Measurements from ENCODE around the gene TIMM29. TPM values are rescaled to one million over a fixed set of nuclear protein-coding genes. Genes with fewer than 3 reads are reported as not detected.
"Not testable (repeated sequence)": the region's sequence is repeated elsewhere in the genome, so short reads cannot be mapped to it uniquely, and the experiment has no call there.

Gene TIMM29
- total RNA-seq, 3 donors from 2014 or later (not counting 1 experiment from before 2014, with no cell fraction given) = 20.7 to 30.9 (median 24.1) TPM

DNA sequence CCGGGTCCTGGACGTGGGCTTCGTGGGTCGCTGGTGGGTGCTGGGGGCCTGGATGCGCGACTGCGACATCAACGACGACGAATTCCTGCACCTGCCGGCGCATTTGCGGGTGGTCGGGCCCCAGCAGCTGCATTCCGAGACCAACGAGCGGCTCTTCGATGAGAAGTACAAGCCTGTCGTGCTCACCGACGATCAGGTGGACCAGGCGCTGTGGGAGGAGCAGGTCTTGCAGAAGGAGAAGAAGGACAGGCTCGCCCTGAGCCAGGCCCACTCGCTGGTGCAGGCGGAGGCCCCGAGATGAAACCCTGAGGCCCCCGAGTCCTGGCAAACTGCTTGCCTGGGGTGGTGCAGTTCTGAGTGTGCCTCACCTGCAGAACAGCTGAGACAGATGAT is 787 bp downstream of the TIMM29 start:
- no peaks in the 10 kb centered on the region for H3K36me3 Mint-ChIP-seq
- TF ChIP-seq, protein P1, sequence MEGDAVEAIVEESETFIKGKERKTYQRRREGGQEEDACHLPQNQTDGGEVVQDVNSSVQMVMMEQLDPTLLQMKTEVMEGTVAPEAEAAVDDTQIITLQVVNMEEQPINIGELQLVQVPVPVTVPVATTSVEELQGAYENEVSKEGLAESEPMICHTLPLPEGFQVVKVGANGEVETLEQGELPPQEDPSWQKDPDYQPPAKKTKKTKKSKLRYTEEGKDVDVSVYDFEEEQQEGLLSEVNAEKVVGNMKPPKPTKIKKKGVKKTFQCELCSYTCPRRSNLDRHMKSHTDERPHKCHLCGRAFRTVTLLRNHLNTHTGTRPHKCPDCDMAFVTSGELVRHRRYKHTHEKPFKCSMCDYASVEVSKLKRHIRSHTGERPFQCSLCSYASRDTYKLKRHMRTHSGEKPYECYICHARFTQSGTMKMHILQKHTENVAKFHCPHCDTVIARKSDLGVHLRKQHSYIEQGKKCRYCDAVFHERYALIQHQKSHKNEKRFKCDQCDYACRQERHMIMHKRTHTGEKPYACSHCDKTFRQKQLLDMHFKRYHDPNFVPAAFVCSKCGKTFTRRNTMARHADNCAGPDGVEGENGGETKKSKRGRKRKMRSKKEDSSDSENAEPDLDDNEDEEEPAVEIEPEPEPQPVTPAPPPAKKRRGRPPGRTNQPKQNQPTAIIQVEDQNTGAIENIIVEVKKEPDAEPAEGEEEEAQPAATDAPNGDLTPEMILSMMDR (IDR thresholded peaks at IDR 0.05) = no peak
- intact Hi-C loops (cut with micrococcal nuclease) = no loop called here
- peaks cover 7 to 33% of the 10 kb centered on the region in 2 donors for H3K4me1 Mint-ChIP-seq
- ATAC-seq (no peak), DNase-seq (no peak)
- H3K27ac Mint-ChIP-seq = peak overlapping the region; percentile 74 to 89
- peak overlapping the region; percentile 89 for H3K4me3 ChIP-seq (ENCODE audit: low read length)
- no peaks in the 10 kb centered on the region for H3K27me3 ChIP-seq (ENCODE audit: control insufficient read depth, insufficient read depth, low read length)
- H3K27ac ChIP-seq (ENCODE audit: low read length) = peak overlapping the region; percentile 18
- WGBS (ENCODE audit: insufficient coverage) = 19% methylated on average over 27 of the region's 27 CpGs
- H3K27me3 Mint-ChIP-seq (ENCODE audit: low read depth in 2 of 2) = no peaks in the 10 kb centered on the region
- H3K4me3 Mint-ChIP-seq = peak overlapping the region; percentile 92
- no peaks in the 10 kb centered on the region for H3K9me3 Mint-ChIP-seq
- peaks cover 7% of the 10 kb centered on the region for H3K36me3 ChIP-seq (ENCODE audit: control insufficient read depth, insufficient read depth, low read length)
- H3K9me3 ChIP-seq (ENCODE audit: control insufficient read depth, insufficient read depth, low read length) = no peaks in the 10 kb centered on the region
- H3K4me1 ChIP-seq (ENCODE audit: control insufficient read depth, insufficient read depth, low read length) = peaks cover 26% of the 10 kb centered on the region

- no peak for ATAC-seq
- H3K27ac ChIP-seq (ENCODE audit: low read length) = no peak overlapping the region
- no peaks in the 10 kb centered on the region for H3K27me3 ChIP-seq (ENCODE audit: control insufficient read depth, insufficient read depth, low read length)
- no peak for DNase-seq
- H3K4me3 Mint-ChIP-seq = no peak overlapping the region
- H3K27ac Mint-ChIP-seq = no peak overlapping the region
- H3K9me3 Mint-ChIP-seq = no peaks in the 10 kb centered on the region
- H3K36me3 Mint-ChIP-seq = no peaks in the 10 kb centered on the region
- no peaks in the 10 kb centered on the region for H3K9me3 ChIP-seq (ENCODE audit: control insufficient read depth, insufficient read depth, low read length)
- H3K4me3 ChIP-seq (ENCODE audit: low read length) = no peak overlapping the region
- H3K36me3 ChIP-seq (ENCODE audit: control insufficient read depth, insufficient read depth, low read length) = peaks cover 5% of the 10 kb centered on the region
- H3K27me3 Mint-ChIP-seq (ENCODE audit: low read depth in 2 of 2) = no peaks in the 10 kb centered on the region
- WGBS (ENCODE audit: insufficient coverage) = 95% methylated on average over 9 of the region's 9 CpGs
- H3K4me1 ChIP-seq (ENCODE audit: control insufficient read depth, insufficient read depth, low read length) = peaks cover 7% of the 10 kb centered on the region
- TF ChIP-seq, protein P1 (IDR thresholded peaks at IDR 0.05) = no peak
- intact Hi-C loops (cut with micrococcal nuclease) = loop anchor here (5.0 kb wide), 1 partner anchor 197 kb away; no protein-coding TSS in a partner anchor
- peaks cover 0 to 9% of the 10 kb centered on the region in 2 donors for H3K4me1 Mint-ChIP-seq
Measured at GRCh38 chr19:10935371-10936059, 6.9 kb downstream of the TIMM29 start.

- intact Hi-C loops (cut with micrococcal nuclease) = loop anchor here (5.0 kb wide), 1 partner anchor 196 kb away; no protein-coding TSS in a partner anchor
Measured at GRCh38 chr19:10936661-10937084, 8.1 kb downstream of the TIMM29 start.

GRCh38 chr19:10941649-10942048 is 13.0 kb downstream of the TIMM29 start:
- 91% methylated on average over 14 of the region's 14 CpGs for WGBS (ENCODE audit: insufficient coverage)
- H3K4me3 Mint-ChIP-seq; H3K4me3 ChIP-seq (ENCODE audit: low read length); H3K9me3 Mint-ChIP-seq; H3K9me3 ChIP-seq (ENCODE audit: control insufficient read depth, insufficient read depth, low read length); H3K27me3 ChIP-seq (ENCODE audit: control insufficient read depth, insufficient read depth, low read length); H3K4me1 Mint-ChIP-seq; H3K4me1 ChIP-seq (ENCODE audit: control insufficient read depth, insufficient read depth, low read length); DNase-seq; H3K27ac Mint-ChIP-seq; H3K36me3 Mint-ChIP-seq; H3K27ac ChIP-seq (ENCODE audit: low read length); ATAC-seq; H3K27me3 Mint-ChIP-seq (ENCODE audit: low read depth in 2 of 2); H3K36me3 ChIP-seq (ENCODE audit: control insufficient read depth, insufficient read depth, low read length); intact Hi-C loops (cut with micrococcal nuclease): not testable (repeated sequence)

More at GRCh38 chr19:10936661-10937084, 8.1 kb downstream of the TIMM29 start:
- no peaks in the 10 kb centered on the region for H3K27me3 Mint-ChIP-seq (ENCODE audit: low read depth in 2 of 2)
- H3K4me3 ChIP-seq (ENCODE audit: low read length) = no peak overlapping the region
- no peaks in the 10 kb centered on the region for H3K9me3 ChIP-seq (ENCODE audit: control insufficient read depth, insufficient read depth, low read length)
- TF ChIP-seq, protein P1 (IDR thresholded peaks at IDR 0.05) = peak; percentile 55
- no peaks in the 10 kb centered on the region for H3K27me3 ChIP-seq (ENCODE audit: control insufficient read depth, insufficient read depth, low read length)
- no peak overlapping the region for H3K27ac ChIP-seq (ENCODE audit: low read length)
- peak in 1 of 2 donors; percentile 80 for DNase-seq
- 9% methylated on average over 9 of the region's 11 CpGs for WGBS (ENCODE audit: insufficient coverage)
- ATAC-seq = peak; percentile 76 to 96 (median 89)
- H3K4me1 ChIP-seq (ENCODE audit: control insufficient read depth, insufficient read depth, low read length) = peaks cover 3% of the 10 kb centered on the region
- H3K4me1 Mint-ChIP-seq = peaks cover 0 to 5% of the 10 kb centered on the region in 2 donors
- H3K27ac Mint-ChIP-seq = no peak overlapping the region
- no peaks in the 10 kb centered on the region for H3K36me3 Mint-ChIP-seq
- no peak overlapping the region for H3K4me3 Mint-ChIP-seq
- H3K9me3 Mint-ChIP-seq = no peaks in the 10 kb centered on the region
- H3K36me3 ChIP-seq (ENCODE audit: control insufficient read depth, insufficient read depth, low read length) = peaks cover 5% of the 10 kb centered on the region

DNA sequence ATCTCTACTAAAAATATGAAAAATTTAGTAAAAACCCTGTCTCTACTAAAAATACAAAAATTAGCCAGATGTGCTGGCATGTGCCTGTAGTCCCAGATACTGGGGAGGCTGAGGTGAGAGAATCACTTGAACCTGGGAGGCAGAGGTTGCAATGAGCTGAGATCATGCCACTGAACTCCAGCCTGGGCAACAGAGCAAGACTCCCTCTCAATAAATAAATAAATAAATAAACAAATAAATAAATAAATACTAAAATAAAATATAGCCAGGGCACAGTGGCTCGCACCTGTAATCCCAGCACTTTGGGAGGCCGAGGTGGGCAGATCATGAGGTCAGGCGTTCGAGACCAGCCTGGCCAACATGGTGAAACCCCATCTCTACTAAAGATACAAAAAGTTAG is 14.8 kb downstream of the TIMM29 start:
- H3K36me3 Mint-ChIP-seq; DNase-seq; H3K9me3 Mint-ChIP-seq; H3K4me1 ChIP-seq (ENCODE audit: control insufficient read depth, insufficient read depth, low read length); H3K4me1 Mint-ChIP-seq; H3K4me3 Mint-ChIP-seq; ATAC-seq; H3K27me3 ChIP-seq (ENCODE audit: control insufficient read depth, insufficient read depth, low read length); H3K27ac ChIP-seq (ENCODE audit: low read length); H3K27me3 Mint-ChIP-seq (ENCODE audit: low read depth in 2 of 2); H3K27ac Mint-ChIP-seq; H3K36me3 ChIP-seq (ENCODE audit: control insufficient read depth, insufficient read depth, low read length); H3K9me3 ChIP-seq (ENCODE audit: control insufficient read depth, insufficient read depth, low read length); H3K4me3 ChIP-seq (ENCODE audit: low read length); intact Hi-C loops (cut with micrococcal nuclease): not testable (repeated sequence)
- 100% methylated on average over 4 of the region's 4 CpGs for WGBS (ENCODE audit: insufficient coverage)

Data from natural killer cell (primary cell).